Kidney epithelial cell (primary cell): ENCODE measurements around the gene LCN12. TPM values are rescaled to one million over a fixed set of nuclear protein-coding genes. Genes with fewer than 3 reads are reported as not detected.
"Not testable (repeated sequence)": the region's sequence is repeated elsewhere in the genome, so short reads cannot be mapped to it uniquely, and the experiment has no call there.

Source experiments
- DNase-seq: peaks from one replicate; pipeline ENCODE4 v3.0.0-alpha.2; 2010; ENCODE audit warnings: low read depth
- H3K27me3 ChIP-seq: 2 replicates; pipeline ENCODE4 v1.6.0; 2011; ENCODE audit warnings: low read length; ENCODE audit not compliant: control insufficient read depth, insufficient read depth
- H3K36me3 ChIP-seq: 2 replicates; pipeline ENCODE4 v1.5.1; 2011; ENCODE audit warnings: low read length; ENCODE audit not compliant: control insufficient read depth, insufficient read depth
- H3K4me3 ChIP-seq: 2 replicates; pipeline ENCODE4 v1.5.1; 2011; ENCODE audit warnings: low read depth, mild to moderate bottlenecking, control low read depth, low read length
- total RNA-seq: library from RNA; depleted of rRNA; stranded (reverse); fragments of >200 nt; gene quantifications from 2 replicates; pipeline ENCODE4 v1.2.3, GENCODE V29; 2015
- TF ChIP-seq, protein P1 (sequence below): IDR thresholded peaks from 2 replicates; pipeline ENCODE4 v1.5.1; 2011; ENCODE audit warnings: mild to moderate bottlenecking, moderate library complexity, low read length, control low read depth, inconsistent platforms; ENCODE audit not compliant: insufficient read depth, poor library complexity, severe bottlenecking

LCN12 gene
- total RNA-seq, 1 donor from 2014 or later, result 1.2 TPM

DNA sequence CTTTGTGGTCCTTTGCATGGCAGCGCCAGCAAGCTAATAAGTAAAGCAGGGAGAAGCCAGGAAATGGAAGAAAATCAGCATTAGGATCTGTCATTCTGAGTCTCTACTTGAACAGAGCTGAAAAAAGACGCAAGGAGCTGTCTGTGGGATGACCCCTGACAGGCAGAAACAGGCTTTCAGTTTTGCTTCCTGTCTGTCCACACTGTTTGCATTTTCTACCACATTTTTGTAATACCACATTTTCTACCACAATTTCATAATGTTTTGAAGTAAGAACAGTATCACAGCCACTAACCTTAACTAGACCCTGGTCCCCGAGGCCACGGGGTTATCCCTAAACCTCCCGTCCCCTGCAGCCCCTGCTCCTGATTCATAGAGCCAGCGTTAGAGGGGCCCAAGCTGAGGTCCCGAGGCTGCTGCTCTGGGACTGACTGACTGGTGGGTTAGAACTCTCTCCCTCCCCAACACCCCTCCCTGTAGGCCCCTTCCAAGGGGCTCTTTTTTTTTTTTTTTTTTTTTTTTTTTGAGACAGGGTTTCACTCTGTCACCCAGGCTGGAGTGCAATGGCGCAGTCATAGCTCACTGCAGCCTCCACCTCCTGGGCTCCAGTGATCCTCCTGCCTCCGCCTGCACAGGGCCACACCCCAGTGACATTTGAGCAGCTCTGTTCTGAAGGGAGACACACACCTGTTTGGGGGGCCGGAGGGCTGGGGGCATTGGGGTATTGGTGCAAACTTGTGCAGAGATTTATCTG lies 48.3 kb downstream of the LCN12 start:
- TF ChIP-seq, protein P1, sequence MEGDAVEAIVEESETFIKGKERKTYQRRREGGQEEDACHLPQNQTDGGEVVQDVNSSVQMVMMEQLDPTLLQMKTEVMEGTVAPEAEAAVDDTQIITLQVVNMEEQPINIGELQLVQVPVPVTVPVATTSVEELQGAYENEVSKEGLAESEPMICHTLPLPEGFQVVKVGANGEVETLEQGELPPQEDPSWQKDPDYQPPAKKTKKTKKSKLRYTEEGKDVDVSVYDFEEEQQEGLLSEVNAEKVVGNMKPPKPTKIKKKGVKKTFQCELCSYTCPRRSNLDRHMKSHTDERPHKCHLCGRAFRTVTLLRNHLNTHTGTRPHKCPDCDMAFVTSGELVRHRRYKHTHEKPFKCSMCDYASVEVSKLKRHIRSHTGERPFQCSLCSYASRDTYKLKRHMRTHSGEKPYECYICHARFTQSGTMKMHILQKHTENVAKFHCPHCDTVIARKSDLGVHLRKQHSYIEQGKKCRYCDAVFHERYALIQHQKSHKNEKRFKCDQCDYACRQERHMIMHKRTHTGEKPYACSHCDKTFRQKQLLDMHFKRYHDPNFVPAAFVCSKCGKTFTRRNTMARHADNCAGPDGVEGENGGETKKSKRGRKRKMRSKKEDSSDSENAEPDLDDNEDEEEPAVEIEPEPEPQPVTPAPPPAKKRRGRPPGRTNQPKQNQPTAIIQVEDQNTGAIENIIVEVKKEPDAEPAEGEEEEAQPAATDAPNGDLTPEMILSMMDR, result no peak
- Histone ChIP-seq H3K4me3 (no peak overlapping the region), H3K36me3 (no peaks in the 10 kb centered on the region), H3K27me3 (no peaks in the 10 kb centered on the region)
- no peak for DNase-seq

DNA sequence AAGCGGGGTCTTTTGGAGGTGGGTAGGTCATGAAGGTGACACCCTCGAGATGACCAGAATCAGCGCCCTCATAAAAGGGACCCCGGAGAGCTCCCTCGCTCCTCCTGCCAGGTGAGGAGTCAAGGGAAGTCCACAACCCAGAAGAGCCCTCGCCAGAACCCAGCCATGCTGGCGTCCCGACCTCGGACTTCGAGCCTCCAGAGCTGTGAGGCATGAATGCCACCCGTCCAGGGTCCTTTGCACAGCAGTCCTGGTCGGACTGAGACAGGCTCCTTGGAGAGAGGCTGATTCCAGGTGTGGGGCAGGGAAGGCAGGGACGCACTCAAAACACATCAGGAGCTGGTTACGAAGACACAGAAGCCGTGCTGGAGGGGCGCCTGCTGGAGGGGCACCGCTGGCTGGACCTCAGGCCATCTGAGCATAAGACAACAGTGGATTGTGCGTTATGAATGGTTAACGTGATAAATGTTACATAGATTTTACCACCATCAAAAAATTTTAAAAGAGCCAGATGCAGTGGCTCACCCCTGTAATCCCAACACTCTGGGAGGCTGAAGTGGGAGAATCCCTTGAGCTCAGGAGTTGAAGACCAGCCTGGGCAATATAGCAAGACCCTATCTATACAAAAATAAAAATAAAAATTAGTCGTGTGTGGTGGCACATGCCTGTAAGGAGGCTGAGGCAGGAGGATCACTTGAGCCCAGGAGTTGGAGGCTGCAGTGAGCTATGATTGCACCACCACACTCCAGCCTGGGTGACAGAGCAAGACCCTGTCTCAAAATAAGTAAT lies 50.0 kb downstream of the LCN12 start:
- TF ChIP-seq, protein P1, result no peak
- H3K36me3 ChIP-seq, result no peaks in the 10 kb centered on the region
- H3K4me3 ChIP-seq, result no peak overlapping the region
- no peak for DNase-seq
- no peaks in the 10 kb centered on the region for H3K27me3 ChIP-seq

DNA sequence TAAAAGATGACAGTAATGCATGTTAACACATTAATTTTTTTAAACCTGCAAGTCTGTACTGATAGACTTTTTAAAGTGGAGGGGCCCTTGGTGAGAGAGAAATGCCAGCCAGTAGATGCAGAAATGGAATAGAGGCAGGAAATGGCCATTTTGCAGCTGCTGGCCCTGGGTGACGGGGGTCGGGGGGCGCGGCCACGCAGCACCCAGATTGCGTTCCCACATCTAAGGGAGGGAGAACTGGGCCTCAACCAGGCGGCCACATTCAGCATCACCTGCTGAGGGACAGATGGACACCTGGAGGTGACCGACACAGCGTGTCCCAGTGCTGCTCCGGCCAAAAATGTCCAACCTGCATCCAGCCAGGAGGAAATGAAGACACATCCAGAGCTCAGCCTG lies 50.6 kb downstream of the LCN12 start:
- TF ChIP-seq, protein P1, result no peak
- DNase-seq, result no peak
- Histone ChIP-seq H3K27me3 (no peaks in the 10 kb centered on the region), H3K4me3 (no peak overlapping the region), H3K36me3 (no peaks in the 10 kb centered on the region)

DNA sequence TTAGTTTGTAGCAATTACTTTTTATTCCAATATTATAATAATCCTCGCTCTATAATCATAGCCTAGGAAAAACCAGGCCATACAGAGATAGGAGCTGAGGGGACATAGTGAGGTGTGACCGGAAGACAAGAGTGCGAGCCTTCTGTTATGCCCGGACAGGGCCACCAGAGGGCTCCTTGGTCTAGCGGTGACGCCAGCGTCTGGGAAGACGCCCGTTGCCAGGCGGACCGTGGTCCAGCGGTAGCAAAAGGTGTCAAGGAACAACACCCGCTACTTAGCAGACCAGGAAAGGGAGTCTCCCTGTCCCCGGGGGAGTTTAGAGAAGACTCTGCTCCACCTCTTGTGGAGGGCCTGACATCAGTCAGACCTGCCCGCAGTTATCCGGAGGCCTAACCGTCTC lies 52.2 kb downstream of the LCN12 start:
- not testable (repeated sequence) for H3K27me3 ChIP-seq, DNase-seq, H3K36me3 ChIP-seq, H3K4me3 ChIP-seq
- TF ChIP-seq, protein P1, result peak; percentile 15

Other genes starting within 250 kb of the LCN12 start
- 17.1 and 27.0 TPM in 2 replicates for gene DIPK1B, start 239.7 kb upstream of the LCN12 start, total RNA-seq
- gene LCN10, start 209.3 kb upstream of the LCN12 start, total RNA-seq, result 0.21 TPM in 1 of 2 replicates, not detected in the other
- not detected in 2 replicates for gene LCN6, start 203.7 kb upstream of the LCN12 start, total RNA-seq
- gene LCN8, start 194.0 kb upstream of the LCN12 start, total RNA-seq, result not detected in 2 replicates
- not detected in 2 replicates for gene LCN15, start 187.8 kb upstream of the LCN12 start, total RNA-seq
- gene TMEM141, start 160.9 kb upstream of the LCN12 start, total RNA-seq, result 69.8 and 79.8 TPM in 2 replicates
- gene CCDC183, start 155.9 kb upstream of the LCN12 start, total RNA-seq, result 0.84 and 0.89 TPM in 2 replicates
- 99.3 and 118 TPM in 2 replicates for gene RABL6, start 144.3 kb upstream of the LCN12 start, total RNA-seq
- gene AJM1, start 109.8 kb upstream of the LCN12 start, total RNA-seq, result 0.75 and 0.96 TPM in 2 replicates
- 124 and 129 TPM in 2 replicates for gene PHPT1, start 102.9 kb upstream of the LCN12 start, total RNA-seq
- 3.7 and 6.4 TPM in 2 replicates for gene MAMDC4, start 99.9 kb upstream of the LCN12 start, total RNA-seq
- 792 and 948 TPM in 2 replicates for gene EDF1, start 86.0 kb upstream of the LCN12 start, total RNA-seq
- 17.5 and 17.7 TPM in 2 replicates for gene TRAF2, start 65.8 kb upstream of the LCN12 start, total RNA-seq
- gene FBXW5, start 7.5 kb upstream of the LCN12 start, total RNA-seq, result 174 and 222 TPM in 2 replicates
- gene C8G, start 7.0 kb upstream of the LCN12 start, total RNA-seq, result not detected in 2 replicates
- 2.0 and 3.8 TPM in 2 replicates for gene PTGDS, start 25.2 kb downstream of the LCN12 start, total RNA-seq
- gene LCNL1, start 30.7 kb downstream of the LCN12 start, total RNA-seq, result not detected in 2 replicates
- gene PAXX, start 40.1 kb downstream of the LCN12 start, total RNA-seq, result 42.2 and 46.8 TPM in 2 replicates
- gene CLIC3, start 44.3 kb downstream of the LCN12 start, total RNA-seq, result 0.75 TPM in 1 of 2 replicates, not detected in the other
- gene ABCA2, start 76.0 kb downstream of the LCN12 start, total RNA-seq, result 5.3 and 15.4 TPM in 2 replicates
- not detected in 2 replicates for gene FUT7, start 79.8 kb downstream of the LCN12 start, total RNA-seq
- 58.3 and 76.1 TPM in 2 replicates for gene NPDC1, start 93.9 kb downstream of the LCN12 start, total RNA-seq
- gene ENTPD2, start 101.8 kb downstream of the LCN12 start, total RNA-seq, result 0.21 TPM in 1 of 2 replicates, not detected in the other
- gene SAPCD2, start 118.3 kb downstream of the LCN12 start, total RNA-seq, result 5.3 and 5.8 TPM in 2 replicates
- gene UAP1L1, start 125.2 kb downstream of the LCN12 start, total RNA-seq, result 9.7 and 11.7 TPM in 2 replicates
- gene MAN1B1, start 134.7 kb downstream of the LCN12 start, total RNA-seq, result 76.8 and 80.3 TPM in 2 replicates
- gene DPP7, start 162.5 kb downstream of the LCN12 start, total RNA-seq, result 116 and 137 TPM in 2 replicates
- 0.04 TPM in 1 of 2 replicates, not detected in the other for gene GRIN1, start 186.9 kb downstream of the LCN12 start, total RNA-seq
- gene LRRC26, start 217.8 kb downstream of the LCN12 start, total RNA-seq, result not detected in 2 replicates
- not detected in 2 replicates for gene TMEM210, start 219.8 kb downstream of the LCN12 start, total RNA-seq
- gene ANAPC2, start 236.3 kb downstream of the LCN12 start, total RNA-seq, result 18.8 and 26.1 TPM in 2 replicates
- gene SSNA1, start 236.4 kb downstream of the LCN12 start, total RNA-seq, result 91.4 and 95.1 TPM in 2 replicates
- gene TPRN, start 248.5 kb downstream of the LCN12 start, total RNA-seq, result 15.2 and 20.1 TPM in 2 replicates